CD4-positive, alpha-beta T cell treated with Interleukin-21 for 1 hour (primary cell): ENCODE data around the gene ALG5.

Experiments used
- DNase-seq: peaks from one replicate; pipeline ENCODE4 v3.0.0-alpha.2; 2020

Gene ALG5

DNA sequence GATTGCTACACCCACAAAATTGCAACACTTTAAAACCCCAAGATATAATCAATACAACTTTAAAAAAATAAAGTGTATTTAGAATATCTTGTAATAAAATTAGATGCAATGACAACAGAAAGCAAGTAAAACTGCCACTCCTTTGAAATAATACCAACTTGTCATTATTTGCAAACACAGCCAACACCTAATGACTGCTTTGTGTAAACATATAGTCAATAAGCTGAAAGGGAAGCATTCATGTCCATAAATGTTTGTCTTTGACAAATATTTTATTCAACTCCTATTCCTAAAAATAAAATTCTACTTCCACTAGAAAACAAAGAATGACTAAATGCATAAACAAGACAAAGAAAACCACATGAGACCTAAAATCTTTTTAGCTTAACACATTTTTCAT, 85.7 kb downstream of the ALG5 start:
- no peak for DNase-seq

DNA sequence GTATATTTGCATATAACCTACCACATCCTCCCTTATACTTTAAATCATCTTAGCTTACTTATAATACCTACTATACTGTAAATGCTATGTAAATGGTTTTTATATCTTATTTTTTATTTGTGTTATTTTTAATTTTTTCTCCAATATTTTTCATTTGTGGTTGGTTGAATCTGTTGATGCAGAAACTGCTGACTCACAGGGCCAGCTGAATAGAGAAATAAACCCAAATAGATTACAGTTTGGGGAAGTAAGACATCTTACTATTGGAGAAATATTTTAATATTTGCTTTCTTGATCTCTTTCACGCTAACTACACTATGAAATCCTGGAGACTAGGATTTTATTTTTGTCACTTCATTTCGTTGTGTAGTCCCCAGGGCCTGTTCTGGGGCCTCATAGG, 86.2 kb downstream of the ALG5 start:
- no peak for DNase-seq

DNA sequence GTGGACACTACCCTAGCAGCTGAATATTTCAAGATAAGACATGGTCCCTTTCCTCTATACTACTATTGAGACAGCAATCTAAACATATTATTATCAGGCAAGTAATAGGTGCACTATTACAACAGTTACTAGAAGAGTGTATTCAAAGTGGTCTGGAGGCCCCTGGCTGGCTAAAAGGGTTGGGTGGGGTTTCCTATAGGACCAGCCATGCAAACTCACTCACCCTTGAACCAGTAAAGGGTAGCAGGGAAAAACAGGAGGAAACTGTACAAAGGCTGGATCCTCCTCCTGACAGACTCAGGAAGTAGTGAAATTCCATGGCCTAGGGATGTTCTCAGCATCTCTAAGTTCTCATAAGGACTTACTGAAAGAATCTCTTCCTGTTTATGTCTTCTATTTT, 86.8 kb downstream of the ALG5 start:
- DNase-seq, result no peak

DNA sequence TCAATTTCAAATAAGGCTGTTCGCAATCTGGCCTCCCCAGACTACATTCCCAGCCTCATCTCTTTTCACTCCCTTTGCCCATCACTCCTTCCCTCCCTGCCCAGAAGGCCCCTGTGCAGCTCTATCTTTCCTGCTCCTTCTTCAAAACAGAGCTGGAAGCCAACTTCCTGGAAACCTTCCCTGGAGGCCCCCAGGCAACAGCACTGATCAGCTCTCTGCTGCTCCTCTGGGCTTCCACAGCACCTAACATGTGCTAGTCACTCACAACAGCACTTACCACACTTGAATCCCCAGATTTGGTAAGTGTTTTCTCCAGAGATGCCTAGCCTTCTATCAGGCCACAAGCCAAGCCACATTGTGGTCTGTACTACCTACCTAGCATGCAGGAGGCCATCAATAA, 88.6 kb downstream of the ALG5 start:
- DNase-seq, result no peak

DNA sequence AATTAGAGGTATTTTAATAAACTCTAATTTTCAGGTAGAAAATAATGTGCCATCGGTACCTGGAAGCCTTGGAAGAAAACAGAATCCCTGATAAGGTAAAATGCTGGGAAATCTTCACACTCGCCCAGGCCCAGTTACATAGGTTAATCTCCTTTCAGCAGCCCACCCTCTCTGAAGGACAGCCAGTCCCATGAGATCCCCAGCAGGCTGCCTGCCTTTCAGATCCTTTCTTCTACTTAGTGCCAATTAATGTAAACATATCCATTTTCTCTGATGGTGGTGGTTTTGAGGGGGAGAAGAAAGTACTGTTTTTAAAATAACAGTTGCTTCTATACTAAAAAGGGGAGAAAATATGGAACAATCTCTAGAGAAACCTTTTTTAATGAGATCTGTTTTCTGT, 91.3 kb downstream of the ALG5 start:
- DNase-seq, result no peak

DNA sequence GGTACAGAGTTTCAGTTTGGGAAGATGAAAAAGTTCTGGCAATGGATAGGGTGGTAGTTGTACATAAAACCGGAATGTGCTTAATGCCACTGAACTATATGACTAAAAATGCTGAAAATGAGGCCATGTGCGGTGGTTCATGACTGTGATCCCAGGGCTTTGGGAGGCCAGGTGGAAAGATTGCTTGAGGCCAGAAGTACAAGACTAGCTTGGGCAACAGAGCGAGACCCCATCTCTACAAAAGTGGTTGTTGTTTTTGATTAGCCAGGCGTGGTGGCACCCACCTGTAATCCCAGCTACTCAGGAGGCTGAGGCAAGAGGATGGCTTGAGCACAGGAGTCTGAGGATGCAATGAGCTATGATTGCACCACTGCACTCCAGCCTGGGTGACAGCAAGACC, 91.9 kb downstream of the ALG5 start:
- no peak for DNase-seq

DNA sequence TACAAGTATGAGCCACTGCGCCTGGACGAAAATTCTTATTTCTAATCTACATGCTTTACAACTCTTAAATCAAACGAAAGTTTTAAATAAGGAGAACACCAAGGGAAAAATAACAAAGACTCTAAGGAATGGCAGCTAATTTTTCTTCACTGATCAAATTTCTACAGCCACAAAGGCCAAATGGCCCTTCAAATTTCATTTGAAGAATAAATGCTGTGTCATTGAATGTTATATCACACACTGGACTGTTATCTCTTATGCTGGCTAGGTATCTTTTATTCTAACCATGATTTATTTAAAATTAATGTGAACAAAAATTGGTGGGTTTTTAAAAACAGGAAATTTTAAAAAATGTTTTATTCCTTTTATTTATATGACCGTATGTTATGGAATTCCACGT, 93.2 kb downstream of the ALG5 start:
- DNase-seq, result no peak

DNA sequence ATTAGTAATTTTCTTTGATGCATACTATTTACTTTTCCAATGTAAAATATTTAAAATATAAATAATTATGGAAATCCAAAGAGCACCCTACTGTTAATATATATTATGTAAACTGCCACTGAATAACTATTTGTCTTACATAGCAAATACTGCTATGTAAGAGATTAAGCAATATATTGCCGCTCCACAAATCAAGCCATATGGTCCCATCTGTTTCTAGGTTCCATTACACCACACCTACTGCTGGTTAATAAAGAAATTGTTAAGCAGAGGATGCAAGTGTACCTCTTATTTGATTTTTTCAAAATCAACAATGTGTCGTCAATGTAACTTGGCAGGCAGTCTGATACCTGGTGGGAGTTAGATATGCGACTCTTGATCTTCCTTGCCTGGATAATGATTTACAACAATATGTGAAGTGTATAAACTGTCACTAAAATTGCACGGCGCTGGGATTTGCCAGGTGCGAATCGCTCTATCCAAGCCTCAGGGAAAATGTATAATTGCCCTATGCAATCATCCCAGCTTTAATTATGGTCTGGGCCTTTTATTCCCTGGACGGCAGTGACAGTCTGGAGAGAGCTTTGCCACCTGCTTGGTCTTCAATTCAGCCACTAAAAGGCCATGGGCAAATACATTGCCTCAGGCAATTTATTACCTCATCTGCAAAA, 95.1 kb downstream of the ALG5 start:
- DNase-seq, result no peak
